ENCODE data around the gene PSENEN. TPM values are rescaled to one million over a fixed set of nuclear protein-coding genes. Genes with fewer than 3 reads are reported as not detected.

The PSENEN gene
- total and polyA plus RNA-seq, 2 of the 8 experiments (the other 6 are each of a cell fraction or from before 2014, with no cell fraction given) = 66.7 to 75.3 TPM

DNA sequence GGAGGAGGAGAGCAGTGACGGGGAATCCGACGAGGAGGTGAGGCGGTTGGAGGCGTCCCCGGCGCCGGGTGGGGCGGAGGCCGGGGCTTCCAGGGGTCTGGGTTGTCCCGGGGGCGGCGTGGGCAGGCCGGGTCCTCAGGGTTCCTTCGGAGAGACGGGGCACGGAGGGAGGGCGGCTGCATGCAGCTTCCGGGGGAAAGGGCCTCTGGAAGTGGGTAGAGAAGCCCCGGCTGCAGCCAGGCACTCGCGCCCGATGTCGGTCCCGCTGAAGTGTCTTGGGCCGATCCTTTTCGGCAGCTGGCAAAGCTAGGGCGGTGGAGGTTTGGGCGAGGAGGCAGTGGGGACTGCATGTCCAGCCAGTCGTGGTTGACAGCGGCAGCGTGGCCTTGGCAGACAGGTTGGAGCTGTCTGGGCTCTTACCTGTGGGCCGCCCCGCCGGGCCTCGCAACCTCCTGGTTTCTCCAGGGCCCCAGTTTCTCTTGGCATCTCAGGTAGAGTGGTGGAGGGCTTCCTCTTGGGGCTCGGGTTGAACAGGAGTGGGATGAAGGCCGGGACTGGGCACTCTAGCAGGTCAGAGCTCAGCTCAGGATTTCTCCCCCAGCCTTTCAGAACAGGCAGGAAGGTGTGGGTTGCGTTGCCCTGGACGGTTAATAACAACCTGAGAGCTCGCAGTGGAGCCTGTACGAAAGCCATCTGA lies 27.0 kb upstream of the PSENEN start:
- Histone ChIP-seq H4K8ac (ENCODE audit: extremely low read depth, insufficient read depth, low read length) (peak overlapping the region; percentile 69), H2BK120ac (replicated peaks; ENCODE audit: low read depth, low read length) (no peak overlapping the region), H3K9me3 (ENCODE audit: insufficient read depth in 2 of 2, low read depth in 1 of 2, low read length in 1 of 2) (no peaks in the 10 kb centered on the region), H3K4me2 (ENCODE audit: insufficient read depth in 1 of 2, low read depth in 2 of 2, low read length in 2 of 2) (peak overlapping the region; percentile 80 to 97), H3K4me1 (replicated peaks in 1 of 4; ENCODE audit: control insufficient read depth in 3 of 4, insufficient read depth in 4 of 4, low read length in 3 of 4) (peaks cover 0 to 25% (median 17%) of the 10 kb centered on the region in 4 experiments; a peak in 6 of 7 replicates), H2AFZ (ENCODE audit: low read length) (no peak overlapping the region), H2AK5ac (ENCODE audit: low read depth, low read length) (no peak overlapping the region), H3K18ac (ENCODE audit: extremely low read depth, low read length) (no peak overlapping the region; the same call in 1 of the 2 replicates), H3K27ac (ENCODE audit: low read depth, low read length) (no peak overlapping the region; the same call in 1 of the 2 replicates), H3K79me1 (ENCODE audit: low read depth, low read length) (peaks cover 8% of the 10 kb centered on the region), H3K79me2 (ENCODE audit: control insufficient read depth in 1 of 2, insufficient read depth in 2 of 2, low read length in 2 of 2) (peaks cover 0 to 20% of the 10 kb centered on the region in 2 experiments; a peak in 3 of 4 replicates), H3K36me3 (ENCODE audit: control insufficient read depth in 2 of 4, insufficient read depth in 4 of 4, low read length in 3 of 4) (peaks cover 10 to 28% (median 15%) of the 10 kb centered on the region in 4 experiments; a peak in 7 of 8 replicates), H3K23ac (ENCODE audit: insufficient read length) (no peak overlapping the region), H2BK20ac (ENCODE audit: low read length) (no peak overlapping the region), H2BK12ac (ENCODE audit: low read depth, low read length) (no peak overlapping the region), H4K5ac (ENCODE audit: insufficient read length, low read depth, low read length) (no peak overlapping the region), H2BK15ac (ENCODE audit: low read length) (no peak overlapping the region), H3K23me2 (ENCODE audit: low read depth, low read length) (peaks cover 13% of the 10 kb centered on the region), H3K56ac (replicated peaks; ENCODE audit: insufficient read length, low read depth, low read length) (peak overlapping the region; percentile 37), H3K4ac (replicated peaks; ENCODE audit: insufficient read length, low read depth, low read length) (no peak overlapping the region), H3K4me3 (ENCODE audit: extremely low read depth in 1 of 4, insufficient read depth in 2 of 4, low read depth in 3 of 4, low read length in 4 of 4) (peak overlapping the region; percentile 70 to 89 (median 85)), H3K9ac (replicated peaks in 1 of 4; ENCODE audit: extremely low read depth in 1 of 4, low read depth in 3 of 4, low read length in 3 of 4) (peak overlapping the region; percentile 51 to 86 (median 64); a peak in 6 of 7 replicates), H2BK5ac (ENCODE audit: low read depth, low read length) (no peak overlapping the region), H3K27me3 (replicated peaks in 1 of 4; ENCODE audit: control insufficient read depth in 3 of 4, extremely low read depth in 1 of 4, insufficient read depth in 3 of 4, low read length in 3 of 4) (no peaks in the 10 kb centered on the region), H4K20me1 (replicated peaks in 1 of 2; ENCODE audit: control insufficient read depth in 1 of 2, insufficient read depth in 2 of 2, low read length in 2 of 2) (peaks cover 11% of the 10 kb centered on the region in 2 experiments), H3K14ac (ENCODE audit: insufficient read length) (no peak overlapping the region), H4K91ac (replicated peaks; ENCODE audit: insufficient read length, low read length) (no peak overlapping the region)
- POLR2A ChIA-PET (ENCODE audit: partially characterized antibody) = interaction anchor here (0.6 to 5.0 kb wide), 12 partner anchors 9 to 212 kb away, joined by 3 to 54 read pairs (median 4); partner anchors contain the start of genes PSENEN and U2AF1L4
- CTCF ChIA-PET (ENCODE audit: partially characterized antibody) = interaction anchor here (1.0 to 11.8 kb wide), 3 partner anchors 20 to 101 kb away, joined by 3 to 80 read pairs (median 6); partner anchors contain the start of gene IGFLR1
- 8% methylated on average over 23 of the region's 42 CpGs; no CpG with 5 or more reads in 1 of the 2 experiments for WGBS, 2 experiments (ENCODE audit: extremely low coverage in 1 of 2, insufficient coverage in 1 of 2, insufficient read length in 1 of 2, insufficient replicate concordance in 2 of 2, low coverage in 1 of 2, low lambda C conversion rate in 2 of 2, missing lambda C conversion rate in 1 of 2)
- FAIRE-seq (no peak), DNase-seq (ENCODE audit: low read depth in 1 of 2, low spot score in 2 of 2) (peak in 1 of 2 experiments; percentile 62)
- TF ChIP-seq SP2 (IDR thresholded peaks at IDR 0.05; ENCODE audit: low read length) = no peak
- TF ChIP-seq HDAC2 (IDR thresholded peaks at IDR 0.05; ENCODE audit: borderline replicate concordance in 1 of 2, low read depth in 2 of 2, low read length in 2 of 2) = 0 out of 4 replicates have a peak, but pooled peaks of 1 of the 2 experiments have one; percentile 48
- TF ChIP-seq, protein P1, sequence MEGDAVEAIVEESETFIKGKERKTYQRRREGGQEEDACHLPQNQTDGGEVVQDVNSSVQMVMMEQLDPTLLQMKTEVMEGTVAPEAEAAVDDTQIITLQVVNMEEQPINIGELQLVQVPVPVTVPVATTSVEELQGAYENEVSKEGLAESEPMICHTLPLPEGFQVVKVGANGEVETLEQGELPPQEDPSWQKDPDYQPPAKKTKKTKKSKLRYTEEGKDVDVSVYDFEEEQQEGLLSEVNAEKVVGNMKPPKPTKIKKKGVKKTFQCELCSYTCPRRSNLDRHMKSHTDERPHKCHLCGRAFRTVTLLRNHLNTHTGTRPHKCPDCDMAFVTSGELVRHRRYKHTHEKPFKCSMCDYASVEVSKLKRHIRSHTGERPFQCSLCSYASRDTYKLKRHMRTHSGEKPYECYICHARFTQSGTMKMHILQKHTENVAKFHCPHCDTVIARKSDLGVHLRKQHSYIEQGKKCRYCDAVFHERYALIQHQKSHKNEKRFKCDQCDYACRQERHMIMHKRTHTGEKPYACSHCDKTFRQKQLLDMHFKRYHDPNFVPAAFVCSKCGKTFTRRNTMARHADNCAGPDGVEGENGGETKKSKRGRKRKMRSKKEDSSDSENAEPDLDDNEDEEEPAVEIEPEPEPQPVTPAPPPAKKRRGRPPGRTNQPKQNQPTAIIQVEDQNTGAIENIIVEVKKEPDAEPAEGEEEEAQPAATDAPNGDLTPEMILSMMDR (IDR thresholded peaks at IDR 0.05; ENCODE audit: control extremely low read depth in 1 of 3, insufficient read depth in 1 of 3, low read depth in 1 of 3, low read length in 3 of 3) = no peak
- no peak for TF ChIP-seq BACH1 (IDR thresholded peaks at IDR 0.05; ENCODE audit: low read length)
- TF ChIP-seq SAP30 (IDR thresholded peaks at IDR 0.05; ENCODE audit: insufficient read depth, insufficient replicate concordance, low read length) = peak; percentile 95
- TF ChIP-seq JUND (IDR thresholded peaks at IDR 0.05; ENCODE audit: low read length) = no peak
- no peak for TF ChIP-seq TAF7 (optimal IDR thresholded peaks at IDR 0.05; ENCODE audit: borderline replicate concordance, low read depth, low read length)
- no peak for TF ChIP-seq RNF2 (IDR thresholded peaks at IDR 0.05; ENCODE audit: borderline replicate concordance, low read depth, low read length, missing control alignments, poor library complexity, severe bottlenecking)

Data from H1 (cell line).